PC-3 (cell line): ENCODE results near the gene BICDL2. TPM values are rescaled to one million over a fixed set of nuclear protein-coding genes. Genes with fewer than 3 reads are reported as not detected.

ENCODE experiments used
- ATAC-seq: fragments of 200-7000 bp; cut with Tn5 transposase; 2 replicates; pipeline ENCODE4 v1.9.1; 2020; ENCODE audit warnings: mild to moderate bottlenecking, moderate library complexity
- BruUV-seq: library from RNA; stranded (reverse); fragments of 400-500 nt; replicated peaks from 2 replicates; lab custom pipeline; 2021; lab: Mats Ljungman, UMichigan
- CTCF ChIA-PET: fragments of 300-600 bp; sonication (Branson Sonifier 250); formaldehyde crosslinking; loops from one replicate; lab custom pipeline; 2022; ENCODE audit warnings: antibody characterized with exemption; lab: Charles Lee
- POLR2A ChIA-PET: fragments of 300-600 bp; sonication (Branson Sonifier 250); formaldehyde crosslinking; loops from one replicate; lab custom pipeline; 2022; ENCODE audit warnings: antibody characterized with exemption; ENCODE audit not compliant: unreplicated experiment; lab: Charles Lee
- DNase-seq: peaks from one replicate; pipeline ENCODE4 v3.0.0-alpha.2; 2015
- H2AFZ ChIP-seq: fragments of 300-600 bp; sonication (generic); 2 replicates; pipeline ENCODE4 v1.6.0; 2016; ENCODE audit warnings: antibody characterized with exemption, low read length
- H3F3A ChIP-seq: fragments of 300-600 bp; sonication (generic); one replicate; pipeline ENCODE4 v1.6.0; 2017; ENCODE audit warnings: antibody characterized with exemption, low read length, control low read depth, mild to moderate bottlenecking; ENCODE audit not compliant: unreplicated experiment
- H3K27ac ChIP-seq: fragments of 300-600 bp; sonication (generic); 2 replicates; pipeline ENCODE4 v1.5.1; 2016; ENCODE audit warnings: mild to moderate bottlenecking, low read length
- H3K27me3 ChIP-seq: fragments of 300-600 bp; sonication (generic); 2 replicates; pipeline ENCODE4 v1.6.1; 2016; ENCODE audit warnings: low read length, mixed read lengths
- H3K36me3 ChIP-seq: fragments of 300-600 bp; sonication (generic); 2 replicates; pipeline ENCODE4 v1.6.1; 2016; ENCODE audit warnings: low read depth, mixed run types, low read length, mixed read lengths
- H3K4me1 ChIP-seq: fragments of 300-600 bp; sonication (generic); 2 replicates; pipeline ENCODE4 v1.5.1; 2016; ENCODE audit warnings: low read length; ENCODE audit not compliant: insufficient read depth
- H3K4me2 ChIP-seq: fragments of 300-600 bp; sonication (generic); 2 replicates; pipeline ENCODE4 v1.6.0; 2016; ENCODE audit warnings: low read length
- H3K4me3 ChIP-seq: fragments of 300-600 bp; sonication (generic); 2 replicates; pipeline ENCODE4 v1.5.1; 2016; ENCODE audit warnings: mild to moderate bottlenecking, low read length, mixed read lengths
- H3K79me2 ChIP-seq: fragments of 300-600 bp; sonication (generic); 2 replicates; pipeline ENCODE4 v1.6.1; 2017; ENCODE audit warnings: low read length, mixed read lengths
- H3K9ac ChIP-seq: fragments of 300-600 bp; sonication (generic); 2 replicates; pipeline ENCODE4 v1.6.0; 2016; ENCODE audit warnings: mild to moderate bottlenecking, low read length
- H3K9me2 ChIP-seq: fragments of 300-600 bp; sonication (generic); replicated peaks from 2 replicates; pipeline ENCODE4 v1.6.1; 2016; ENCODE audit warnings: mixed run types, low read length, mixed read lengths
- H3K9me3 ChIP-seq: fragments of 300-600 bp; sonication (generic); 2 replicates; pipeline ENCODE4 v1.6.1; 2016; ENCODE audit warnings: low read length, mixed read lengths
- H4K20me1 ChIP-seq: fragments of 300-600 bp; sonication (generic); 2 replicates; pipeline ENCODE4 v1.6.1; 2016; ENCODE audit warnings: low read length, mixed read lengths
- CTCF ChIP-seq: fragments of 300-600 bp; sonication (generic); conservative IDR thresholded peaks from 2 replicates; pipeline ENCODE4 v1.5.1; 2017; ENCODE audit warnings: antibody characterized with exemption, low read depth, mild to moderate bottlenecking, low read length
- EZH2 ChIP-seq: fragments of 300-600 bp; sonication (generic); IDR thresholded peaks from one replicate; pipeline ENCODE4 v1.6.1; 2017; ENCODE audit warnings: antibody characterized with exemption, mild to moderate bottlenecking, low read length; ENCODE audit not compliant: unreplicated experiment
- EZH2phosphoT487 ChIP-seq: fragments of 300-600 bp; sonication (generic); IDR thresholded peaks from 2 replicates; pipeline ENCODE4 v1.6.1; 2018; ENCODE audit warnings: mild to moderate bottlenecking, antibody characterized with exemption, low read length, borderline replicate concordance
- intact Hi-C: fragments of 100-400 bp; cut with micrococcal nuclease; formaldehyde crosslinking; loops from 2 replicates; pipeline ENCODE4 v1.9.0; 2023
- total RNA-seq: library from RNA; depleted of rRNA; stranded (reverse); fragments of >200 nt; gene quantifications from 2 replicates; pipeline ENCODE4 v1.2.3, GENCODE V29; 2014

The BICDL2 gene
- total RNA-seq, 1 experiment from 2014 or later, result 16.3 TPM

GRCh38 chr16:3007059-3007956 is 29.4 kb downstream of the BICDL2 start:
- Histone ChIP-seq H3F3A (no peaks in the 10 kb centered on the region), H3K4me2 (no peak overlapping the region), H3K36me3 (no peaks in the 10 kb centered on the region), H3K4me1 (peaks cover 24% of the 10 kb centered on the region), H2AFZ (no peak overlapping the region), H4K20me1 (no peaks in the 10 kb centered on the region), H3K9me2 (no peaks in the 10 kb centered on the region), H3K4me3 (no peak overlapping the region), H3K9me3 (no peaks in the 10 kb centered on the region), H3K9ac (no peak overlapping the region), H3K27me3 (no peaks in the 10 kb centered on the region), H3K27ac (no peak overlapping the region), H3K79me2 (0 out of 2 replicates have a peak, but pooled peaks cover 3% of the 10 kb centered on the region)
- no peak for TF ChIP-seq EZH2
- no peak for TF ChIP-seq CTCF
- TF ChIP-seq EZH2phosphoT487, result no peak
- CTCF ChIA-PET, result no interaction called here
- DNase-seq (no peak), ATAC-seq (no peak)
- POLR2A ChIA-PET, result no interaction called here
- intact Hi-C loops, result no loop called here
- no TSS peak for BruUV-seq

GRCh38 chr16:3004781-3005284 is 31.9 kb downstream of the BICDL2 start:
- peaks cover 19% of the 10 kb centered on the region for H3K4me1 ChIP-seq
- H3F3A ChIP-seq, result no peaks in the 10 kb centered on the region
- no peaks in the 10 kb centered on the region for H3K27me3 ChIP-seq
- H2AFZ ChIP-seq, result peak overlapping the region; percentile 84
- H3K9me3 ChIP-seq, result no peaks in the 10 kb centered on the region
- 0 out of 2 replicates have a peak, but pooled peaks cover 3% of the 10 kb centered on the region for H3K79me2 ChIP-seq
- H3K36me3 ChIP-seq, result no peaks in the 10 kb centered on the region
- CTCF ChIA-PET, result interaction anchor here (0.6 to 1.5 kb wide), 2 partner anchors 23 to 24 kb away, joined by 3 to 14 read pairs; no protein-coding TSS in a partner anchor
- H4K20me1 ChIP-seq, result no peaks in the 10 kb centered on the region
- ATAC-seq, result peak; percentile 12; the same call in 1 of the 2 replicates
- TF ChIP-seq EZH2, result no peak
- no peak for TF ChIP-seq CTCF
- no peak for TF ChIP-seq EZH2phosphoT487
- TSS peak; percentile 64 for BruUV-seq
- peak; percentile 38 for DNase-seq
- H3K9ac ChIP-seq, result peak overlapping the region; percentile 48
- peak overlapping the region; percentile 94 for H3K4me2 ChIP-seq
- intact Hi-C loops, result loop anchor here (2.0 kb wide), 1 partner anchor 24 kb away; no protein-coding TSS in a partner anchor
- H3K9me2 ChIP-seq, result no peaks in the 10 kb centered on the region
- POLR2A ChIA-PET, result interaction anchor here (0.6 kb wide), 1 partner anchor 1040 kb away, joined by 5 read pairs; the partner anchor contains the start of gene RPS2
- peak overlapping the region; percentile 86 for H3K4me3 ChIP-seq
- H3K27ac ChIP-seq, result peak overlapping the region; percentile 45
